Parathyroid adenoma (tissue), 2 donors: ENCODE data around the gene MACF1.

Experiments
- H2AFZ ChIP-seq: fragments of 300-600 bp; sonication (generic); one replicate; pipeline ENCODE4 v1.7.0; 2017; ENCODE audit warnings: antibody characterized with exemption, mild to moderate bottlenecking
- H3K27ac ChIP-seq: fragments of 300-600 bp; sonication (generic); one replicate; pipeline ENCODE4 v1.7.0; 2017
- H3K27me3 ChIP-seq: fragments of 300-600 bp; sonication (generic); one replicate; pipeline ENCODE4 v1.7.0; 2017; ENCODE audit warnings: low read length; ENCODE audit not compliant: control insufficient read depth, insufficient read depth
- H3K36me3 ChIP-seq: fragments of 300-600 bp; sonication (generic); one replicate; pipeline ENCODE4 v1.7.0; 2017; ENCODE audit warnings: low read length; ENCODE audit not compliant: control insufficient read depth, insufficient read depth
- H3K4me1 ChIP-seq: fragments of 300-600 bp; sonication (generic); one replicate; pipeline ENCODE4 v1.7.0; 2017; ENCODE audit warnings: control low read depth
- H3K4me2 ChIP-seq: fragments of 300-600 bp; sonication (generic); one replicate; pipeline ENCODE4 v1.7.0; 2017; ENCODE audit warnings: low read length
- H3K4me3 ChIP-seq: fragments of 300-600 bp; sonication (generic); one replicate; pipeline ENCODE4 v1.7.0; 2017; ENCODE audit warnings: low read depth, low read length
- H3K79me2 ChIP-seq: fragments of 300-600 bp; sonication (generic); one replicate; pipeline ENCODE4 v1.7.0; 2017; ENCODE audit warnings: control low read depth
- H3K9ac ChIP-seq: fragments of 300-600 bp; sonication (generic); one replicate; pipeline ENCODE4 v1.7.0; 2017; ENCODE audit warnings: mild to moderate bottlenecking
- H3K9me3 ChIP-seq: fragments of 300-600 bp; sonication (generic); one replicate; pipeline ENCODE4 v1.7.0; 2017; ENCODE audit warnings: low read length; ENCODE audit not compliant: control insufficient read depth
- TF ChIP-seq, protein P1 (sequence below): fragments of 300-600 bp; sonication (generic); IDR thresholded peaks from one replicate; pipeline ENCODE4 v1.7.0; 2017; ENCODE audit warnings: antibody characterized with exemption, mild to moderate bottlenecking
- donor health status: primary hyperparathyroidism.

MACF1 gene

GRCh38 chr1:39266269-39266668 lies 61.8 kb downstream of the MACF1 start:
- H3K4me2 ChIP-seq, result no peak overlapping the region
- no peaks in the 10 kb centered on the region for H3K36me3 ChIP-seq
- TF ChIP-seq, protein P1, sequence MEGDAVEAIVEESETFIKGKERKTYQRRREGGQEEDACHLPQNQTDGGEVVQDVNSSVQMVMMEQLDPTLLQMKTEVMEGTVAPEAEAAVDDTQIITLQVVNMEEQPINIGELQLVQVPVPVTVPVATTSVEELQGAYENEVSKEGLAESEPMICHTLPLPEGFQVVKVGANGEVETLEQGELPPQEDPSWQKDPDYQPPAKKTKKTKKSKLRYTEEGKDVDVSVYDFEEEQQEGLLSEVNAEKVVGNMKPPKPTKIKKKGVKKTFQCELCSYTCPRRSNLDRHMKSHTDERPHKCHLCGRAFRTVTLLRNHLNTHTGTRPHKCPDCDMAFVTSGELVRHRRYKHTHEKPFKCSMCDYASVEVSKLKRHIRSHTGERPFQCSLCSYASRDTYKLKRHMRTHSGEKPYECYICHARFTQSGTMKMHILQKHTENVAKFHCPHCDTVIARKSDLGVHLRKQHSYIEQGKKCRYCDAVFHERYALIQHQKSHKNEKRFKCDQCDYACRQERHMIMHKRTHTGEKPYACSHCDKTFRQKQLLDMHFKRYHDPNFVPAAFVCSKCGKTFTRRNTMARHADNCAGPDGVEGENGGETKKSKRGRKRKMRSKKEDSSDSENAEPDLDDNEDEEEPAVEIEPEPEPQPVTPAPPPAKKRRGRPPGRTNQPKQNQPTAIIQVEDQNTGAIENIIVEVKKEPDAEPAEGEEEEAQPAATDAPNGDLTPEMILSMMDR, result no peak
- no peak overlapping the region for H2AFZ ChIP-seq
- peaks cover 16% of the 10 kb centered on the region for H3K79me2 ChIP-seq
- peaks cover 7% of the 10 kb centered on the region for H3K4me1 ChIP-seq
- H3K4me3 ChIP-seq, result no peak overlapping the region
- no peaks in the 10 kb centered on the region for H3K27me3 ChIP-seq
- H3K9me3 ChIP-seq, result no peaks in the 10 kb centered on the region
- H3K27ac ChIP-seq, result no peak overlapping the region
- no peak overlapping the region for H3K9ac ChIP-seq

- Histone ChIP-seq H3K4me1 (peaks cover 7% of the 10 kb centered on the region), H2AFZ (no peak overlapping the region), H3K9me3 (no peaks in the 10 kb centered on the region), H3K79me2 (peaks cover 16% of the 10 kb centered on the region), H3K4me3 (no peak overlapping the region), H3K4me2 (no peak overlapping the region), H3K9ac (no peak overlapping the region), H3K36me3 (no peaks in the 10 kb centered on the region), H3K27ac (no peak overlapping the region), H3K27me3 (no peaks in the 10 kb centered on the region)
- TF ChIP-seq, protein P1, result no peak
Observed at GRCh38 chr1:39266792-39267191, 62.3 kb downstream of the MACF1 start.

- no peaks in the 10 kb centered on the region for H3K27me3 ChIP-seq
- no peaks in the 10 kb centered on the region for H3K9me3 ChIP-seq
- no peak overlapping the region for H3K9ac ChIP-seq
- H3K4me3 ChIP-seq, result peak overlapping the region; percentile 64
- H3K36me3 ChIP-seq, result no peaks in the 10 kb centered on the region
- TF ChIP-seq, protein P1, result no peak
- peak overlapping the region; percentile 65 for H2AFZ ChIP-seq
- peaks cover 16% of the 10 kb centered on the region for H3K79me2 ChIP-seq
- H3K4me1 ChIP-seq, result peaks cover 7% of the 10 kb centered on the region
- peak overlapping the region; percentile 92 for H3K27ac ChIP-seq
- peak overlapping the region; percentile 92 for H3K4me2 ChIP-seq
Observed at GRCh38 chr1:39268112-39268581, 63.7 kb downstream of the MACF1 start.

DNA sequence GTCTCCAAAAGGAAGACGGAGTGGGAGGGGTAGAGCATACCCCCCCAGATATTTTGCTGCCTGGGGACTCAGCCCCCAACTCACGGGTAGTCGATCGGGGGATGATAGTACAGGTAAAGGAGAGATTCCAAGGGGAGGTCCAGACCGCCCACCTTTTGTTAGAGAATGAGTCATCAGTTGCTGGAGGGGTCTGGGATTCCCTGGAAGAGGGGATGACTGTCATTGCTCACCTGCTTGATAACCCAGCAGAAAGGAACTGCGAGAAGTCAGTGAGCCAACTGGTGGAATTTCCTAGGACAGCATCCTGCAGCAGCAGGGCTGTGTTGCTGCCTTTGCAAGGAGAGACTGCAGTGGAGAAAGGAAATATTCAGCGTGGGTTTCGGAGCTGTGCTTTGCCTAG lies 64.4 kb downstream of the MACF1 start:
- Histone ChIP-seq H3K27ac (peak overlapping the region; percentile 92), H3K36me3 (no peaks in the 10 kb centered on the region), H3K4me1 (peaks cover 7% of the 10 kb centered on the region), H3K9me3 (no peaks in the 10 kb centered on the region), H2AFZ (no peak overlapping the region), H3K9ac (no peak overlapping the region), H3K4me2 (peak overlapping the region; percentile 92), H3K27me3 (no peaks in the 10 kb centered on the region), H3K79me2 (peaks cover 16% of the 10 kb centered on the region), H3K4me3 (peak overlapping the region; percentile 64)
- TF ChIP-seq, protein P1, result no peak

GRCh38 chr1:39269349-39269748 lies 64.9 kb downstream of the MACF1 start:
- H3K9me3 ChIP-seq, result no peaks in the 10 kb centered on the region
- H3K4me2 ChIP-seq, result peak overlapping the region; percentile 92
- no peaks in the 10 kb centered on the region for H3K36me3 ChIP-seq
- no peak overlapping the region for H3K9ac ChIP-seq
- H3K4me3 ChIP-seq, result peak overlapping the region; percentile 64
- peaks cover 16% of the 10 kb centered on the region for H3K79me2 ChIP-seq
- no peaks in the 10 kb centered on the region for H3K27me3 ChIP-seq
- TF ChIP-seq, protein P1, result no peak
- no peak overlapping the region for H2AFZ ChIP-seq
- H3K4me1 ChIP-seq, result peaks cover 7% of the 10 kb centered on the region
- peak overlapping the region; percentile 92 for H3K27ac ChIP-seq
